Adrenal gland (tissue), 12 donors: Measurements from ENCODE around the gene MCM7. TPM values are rescaled to one million over a fixed set of nuclear protein-coding genes. Genes with fewer than 3 reads are reported as not detected.

Source experiments
- DNase-seq, 7 donors: peaks; one replicate each; pipeline ENCODE4 v3.0.0-alpha.2; 2019 to 2020
- H3K27ac ChIP-seq, 5 donors: fragments of 200-600 bp; sonication (generic) in 4 of 5; 1 replicate in 3 of 5; 2 replicates in 2 of 5; pipeline versions ENCODE4 v1.5.1 to v1.8.0; 2016 to 2020; ENCODE audit warnings: mild to moderate bottlenecking in 1 of 5
- H3K27me3 ChIP-seq: fragments of 200-600 bp; 2 replicates; pipeline ENCODE4 v1.8.0; 2021
- H3K36me3 ChIP-seq, 2 donors: fragments of 200-600 bp; replicated peaks in 1 of 2; 1 replicate in 1 of 2; 2 replicates in 1 of 2; pipeline versions ENCODE4 v1.5.1 to v1.8.0; 2018 to 2022
- H3K4me1 ChIP-seq, 2 donors: fragments of 200-600 bp; replicated peaks in 1 of 2; 1 replicate in 1 of 2; 2 replicates in 1 of 2; pipeline versions ENCODE4 v1.5.1 to v1.8.0; 2018 to 2021
- H3K4me3 ChIP-seq, 4 donors: fragments of 200-600 bp; sonication (generic) in 3 of 4; one replicate each; pipeline ENCODE4 v1.5.1; 2016 to 2018
- H3K9me3 ChIP-seq, 3 donors: fragments of 200-600 bp; sonication (generic) in 1 of 3; replicated peaks in 1 of 3; 1 replicate in 2 of 3; 2 replicates in 1 of 3; pipeline versions ENCODE4 v1.5.1 to v1.8.0; 2016 to 2021
- POLR2A ChIP-seq, 2 donors: fragments of 450-650 bp; IDR thresholded peaks; one replicate each; pipeline ENCODE4 v1.6.1; 2017; ENCODE audit warnings: antibody characterized with exemption in 2 of 2, mild to moderate bottlenecking in 2 of 2, moderate library complexity in 1 of 2
- WGBS, 4 donors: extraction: QIAGEN DNeasy Blood & Tissue Kit in 2 of 4; methylation state at CpG; one replicate each; pipeline versions ENCODE4 v1.1.5 to v1.1.7; 2013 to 2017; 5-methylcytosine and 5-hydroxymethylcytosine counted together
- intact Hi-C, 2 donors: fragments of 100-400 bp; cut with DNase I; formaldehyde crosslinking; loops; one replicate each; pipeline versions ENCODE4 v1.14.1 to v1.15.0; 2022 to 2023
- polyA plus RNA-seq, 3 donors: library from polyadenylated mRNA; stranded (reverse); fragments of 200-250 nt in 2 of 3; fragments of 350-450 nt in 1 of 3; fragmentation: Illumina TruSeq in 1 of 3; extraction: RNeasy Lipid Tissue Mini Kit (QIAGEN cat#74804) in 1 of 3; gene quantifications; one replicate each; pipeline ENCODE4 v1.2.3, GENCODE V29; 2013 to 2014
- total RNA-seq, 9 donors: library from RNA; depleted of rRNA in 4 of 9; stranded (reverse); fragments of >200 nt in 4 of 9; fragments of 120-200 nt in 1 of 9; fragmentation: NEBNext Ultra II Directional in 1 of 9; extraction: Animal tissue kit (Norgen Biotek cat#: 25700) in 1 of 9; gene quantifications; one replicate each; pipeline versions ENCODE4 v1.1.0 to v1.2.4, GENCODE V29; 2013 to 2023
- TF ChIP-seq, protein P1 (sequence below), 6 experiments: fragments of 450-650 bp in 4 of 6; fragments of 200-600 bp in 2 of 6; sonication (generic) in 1 of 6; IDR thresholded peaks; 1 replicate in 5 of 6; 2 replicates in 1 of 6; pipeline versions ENCODE4 v1.5.1 to v1.8.0; 2016 to 2021; ENCODE audit warnings: antibody characterized with exemption in 6 of 6, mild to moderate bottlenecking in 2 of 6, moderate library complexity in 1 of 6
- donor health status: healthy with polysubstance abuse.
- donor health status: Bipolar disorder and iron deficiency.
- donor health status: DM: yes; HTN: yes; CAD: no.
- donor health status: DM: no; HTN: no; CAD: no.
- donor health status: DM: no; HTN: no; CAD: no.
- donor health status: DM: yes; HTN: yes; CAD: no.

Gene MCM7
- total and polyA plus RNA-seq, 12 donors: 12.2 to 72.3 (median 30.6) TPM

GRCh38 chr7:100089458-100090196 is 11.6 kb downstream of the MCM7 start:
- intact Hi-C loops: no loop called here
- no peak for DNase-seq
- Histone ChIP-seq H3K27ac (peak overlapping the region in 3 of 5 donors; percentile 17 to 85 (median 80)), H3K4me3 (peak overlapping the region in 3 of 4 donors; percentile 45 to 83 (median 80)), H3K4me1 (peaks cover 9 to 27% of the 10 kb centered on the region in 2 donors), H3K9me3 (no peaks in the 10 kb centered on the region), H3K36me3 (peaks cover 0 to 42% of the 10 kb centered on the region in 2 donors), H3K27me3 (no peaks in the 10 kb centered on the region)
- WGBS, 4 donors: 25 to 33% (median 27%) methylated on average over 7 of the region's 7 CpGs
- no peak for TF ChIP-seq POLR2A (IDR thresholded peaks at IDR 0.05)
- TF ChIP-seq, protein P1, sequence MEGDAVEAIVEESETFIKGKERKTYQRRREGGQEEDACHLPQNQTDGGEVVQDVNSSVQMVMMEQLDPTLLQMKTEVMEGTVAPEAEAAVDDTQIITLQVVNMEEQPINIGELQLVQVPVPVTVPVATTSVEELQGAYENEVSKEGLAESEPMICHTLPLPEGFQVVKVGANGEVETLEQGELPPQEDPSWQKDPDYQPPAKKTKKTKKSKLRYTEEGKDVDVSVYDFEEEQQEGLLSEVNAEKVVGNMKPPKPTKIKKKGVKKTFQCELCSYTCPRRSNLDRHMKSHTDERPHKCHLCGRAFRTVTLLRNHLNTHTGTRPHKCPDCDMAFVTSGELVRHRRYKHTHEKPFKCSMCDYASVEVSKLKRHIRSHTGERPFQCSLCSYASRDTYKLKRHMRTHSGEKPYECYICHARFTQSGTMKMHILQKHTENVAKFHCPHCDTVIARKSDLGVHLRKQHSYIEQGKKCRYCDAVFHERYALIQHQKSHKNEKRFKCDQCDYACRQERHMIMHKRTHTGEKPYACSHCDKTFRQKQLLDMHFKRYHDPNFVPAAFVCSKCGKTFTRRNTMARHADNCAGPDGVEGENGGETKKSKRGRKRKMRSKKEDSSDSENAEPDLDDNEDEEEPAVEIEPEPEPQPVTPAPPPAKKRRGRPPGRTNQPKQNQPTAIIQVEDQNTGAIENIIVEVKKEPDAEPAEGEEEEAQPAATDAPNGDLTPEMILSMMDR (IDR thresholded peaks at IDR 0.05): no peak

- TF ChIP-seq, protein P1 (IDR thresholded peaks at IDR 0.05): no peak
- TF ChIP-seq POLR2A (IDR thresholded peaks at IDR 0.05): peak; percentile 48 to 69
- H3K9me3 ChIP-seq: no peaks in the 10 kb centered on the region
- H3K27me3 ChIP-seq: no peaks in the 10 kb centered on the region
- peak within 1 kb of the TSS; percentile 45 to 83 (median 70) for H3K4me3 ChIP-seq
- intact Hi-C loops: no loop called here
- peak within 1 kb of the TSS in 4 of 5 donors; percentile 72 to 88 (median 82) for H3K27ac ChIP-seq
- DNase-seq: peak; percentile 77 to 89 (median 86)
- WGBS, 4 donors: 0 to 1% (median 1%) methylated on average over 24 to 68 of the region's 68 CpGs
- peaks cover 9 to 27% of the 10 kb centered on the region in 2 donors for H3K4me1 ChIP-seq
- peaks cover 0 to 34% of the 10 kb centered on the region in 2 donors for H3K36me3 ChIP-seq
Measured at GRCh38 chr7:100088621-100089457, 12.4 kb downstream of the MCM7 start, which contains the start of gene COPS6. COPS6 (plus strand) TSS chr7:100088969; CDS start chr7:100088991, 22 bp downstream.

DNA sequence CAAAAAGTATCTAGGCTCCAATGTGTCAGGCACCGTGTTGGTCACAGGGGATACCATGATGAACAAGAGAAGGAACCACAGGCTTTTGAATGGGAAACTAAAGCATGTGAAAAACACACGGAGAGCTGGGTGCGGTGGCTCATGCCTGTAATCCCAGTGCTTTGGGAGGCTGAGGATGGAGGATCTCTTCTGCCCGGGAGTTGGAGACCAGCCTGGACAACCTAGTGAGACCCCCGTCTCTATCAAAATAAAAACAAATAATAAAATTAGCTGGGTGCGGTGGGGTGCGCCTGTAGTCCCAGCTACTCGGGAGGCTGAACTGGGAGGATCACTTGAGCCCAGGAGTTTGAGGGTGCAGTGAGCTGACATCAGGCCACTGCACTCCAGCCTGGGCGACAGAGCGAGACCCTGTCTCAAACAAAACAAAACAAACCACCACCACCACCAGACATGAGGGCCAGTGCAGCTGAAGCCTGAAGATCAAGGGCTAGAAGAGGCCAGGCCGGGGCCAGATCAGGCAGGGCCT is 13.0 kb downstream of the MCM7 start:
- DNase-seq: no peak
- H3K36me3 ChIP-seq: peaks cover 0 to 28% of the 10 kb centered on the region in 2 donors
- H3K27me3 ChIP-seq: no peaks in the 10 kb centered on the region
- intact Hi-C loops: no loop called here
- H3K4me1 ChIP-seq: peaks cover 9 to 27% of the 10 kb centered on the region in 2 donors
- H3K27ac ChIP-seq: peak overlapping the region in 4 of 5 donors; percentile 72 to 88 (median 82)
- no peaks in the 10 kb centered on the region for H3K9me3 ChIP-seq
- no peak for TF ChIP-seq POLR2A (IDR thresholded peaks at IDR 0.05)
- TF ChIP-seq, protein P1 (IDR thresholded peaks at IDR 0.05): no peak
- WGBS, 4 donors: 76 to 81% (median 79%) methylated on average over 9 to 11 of the region's 11 CpGs
- peak overlapping the region in 2 of 4 donors; percentile 80 to 83 for H3K4me3 ChIP-seq
